Caco-2 (cell line): ENCODE data around the gene NSMF. TPM values are rescaled to one million over a fixed set of nuclear protein-coding genes. Genes with fewer than 3 reads are reported as not detected.
"Not testable (repeated sequence)": the region's sequence is repeated elsewhere in the genome, so short reads cannot be mapped to it uniquely, and the experiment has no call there.

Experiments used
- BruUV-seq: library from RNA; stranded (reverse); fragments of 400-500 nt; replicated peaks from 2 replicates; lab custom pipeline; 2021; lab: Mats Ljungman, UMichigan
- CTCF ChIA-PET: fragments of 300-600 bp; sonication (Branson Sonifier 250); formaldehyde crosslinking; loops from one replicate; lab custom pipeline; 2022; ENCODE audit warnings: antibody characterized with exemption; lab: Charles Lee
- POLR2A ChIA-PET: fragments of 300-600 bp; sonication (Branson Sonifier 250); formaldehyde crosslinking; loops from one replicate; lab custom pipeline; 2022; ENCODE audit warnings: antibody characterized with exemption; lab: Charles Lee
- DNase-seq, 2 experiments: peaks; one replicate each; pipeline versions ENCODE4 v3.0.0 to v3.0.0-alpha.2; 2020 to 2022
- H3K27me3 ChIP-seq: replicated peaks from 2 replicates; pipeline ENCODE4 v1.6.0; 2011; ENCODE audit warnings: low read length; ENCODE audit not compliant: control insufficient read depth, insufficient read depth
- H3K36me3 ChIP-seq: 2 replicates; pipeline ENCODE4 v1.5.1; 2011; ENCODE audit warnings: low read length; ENCODE audit not compliant: control insufficient read depth, insufficient read depth
- H3K4me1 ChIP-seq: fragments of 250-450 bp; sonication (Bioruptor Pico); 2 replicates; pipeline ENCODE4 v1.5.1; 2020; ENCODE audit warnings: mild to moderate bottlenecking
- H3K4me3 ChIP-seq: 2 replicates; pipeline ENCODE4 v1.5.1; 2011; ENCODE audit warnings: low read depth, mild to moderate bottlenecking, control low read depth, low read length
- H3K9me3 ChIP-seq: fragments of 250-450 bp; sonication (Bioruptor Pico); 2 replicates; pipeline ENCODE4 v1.5.1; 2020; ENCODE audit warnings: mild to moderate bottlenecking, moderate library complexity
- H3K27ac Mint-ChIP-seq: one replicate; pipeline ENCODE4 v1.8.0; 2022; ENCODE audit warnings: mixed read lengths; ENCODE audit not compliant: unreplicated experiment
- H3K27me3 Mint-ChIP-seq: one replicate; pipeline ENCODE4 v1.8.0; 2022; ENCODE audit warnings: mixed read lengths; ENCODE audit not compliant: insufficient read depth, unreplicated experiment
- H3K36me3 Mint-ChIP-seq: one replicate; pipeline ENCODE4 v1.8.0; 2022; ENCODE audit warnings: mild to moderate bottlenecking, mixed read lengths; ENCODE audit not compliant: insufficient read depth, unreplicated experiment
- H3K4me1 Mint-ChIP-seq: one replicate; pipeline ENCODE4 v1.8.0; 2022; ENCODE audit warnings: low read depth, mixed read lengths; ENCODE audit not compliant: unreplicated experiment
- H3K4me3 Mint-ChIP-seq: one replicate; pipeline ENCODE4 v1.8.0; 2022; ENCODE audit warnings: mild to moderate bottlenecking, moderate library complexity, mixed read lengths; ENCODE audit not compliant: unreplicated experiment
- H3K9me3 Mint-ChIP-seq: one replicate; pipeline ENCODE4 v1.8.0; 2022; ENCODE audit warnings: mixed read lengths; ENCODE audit not compliant: unreplicated experiment
- intact Hi-C: fragments of 100-400 bp; cut with micrococcal nuclease; formaldehyde crosslinking; loops from one replicate; pipeline ENCODE4 v1.10.0; 2022; ENCODE audit not compliant: unreplicated experiment
- total RNA-seq: library from RNA; stranded (reverse); gene quantifications from 2 replicates; pipeline ENCODE4 v1.2.3, GENCODE V29; 2022
- TF ChIP-seq, protein P1 (sequence below), 2 experiments: fragments of 200-600 bp in 1 of 2; IDR thresholded peaks; 1 replicate in 1 of 2; 2 replicates in 1 of 2; pipeline versions ENCODE4 v1.5.1 to v1.8.0; 2011 to 2022; ENCODE audit warnings: antibody characterized with exemption in 1 of 2, control low read depth in 1 of 2, inconsistent platforms in 1 of 2, low read depth in 1 of 2, low read length in 1 of 2, mild to moderate bottlenecking in 1 of 2, moderate library complexity in 1 of 2; ENCODE audit not compliant: insufficient read depth in 1 of 2, severe bottlenecking in 1 of 2, unreplicated experiment in 1 of 2

NSMF gene
- total RNA-seq, 1 experiment from 2014 or later = 67.6 TPM

GRCh38 chr9:137450539-137451222 lies 8.5 kb downstream of the NSMF start:
- H3K9me3 ChIP-seq, DNase-seq, intact Hi-C loops, H3K27me3 Mint-ChIP-seq, H3K4me1 ChIP-seq, H3K4me3 Mint-ChIP-seq, POLR2A ChIA-PET, H3K9me3 Mint-ChIP-seq, H3K4me1 Mint-ChIP-seq, H3K27ac Mint-ChIP-seq, BruUV-seq, H3K36me3 ChIP-seq, H3K27me3 ChIP-seq, H3K4me3 ChIP-seq, CTCF ChIA-PET: not testable (repeated sequence)
- peaks cover 52% of the 10 kb centered on the region for H3K36me3 Mint-ChIP-seq

DNA sequence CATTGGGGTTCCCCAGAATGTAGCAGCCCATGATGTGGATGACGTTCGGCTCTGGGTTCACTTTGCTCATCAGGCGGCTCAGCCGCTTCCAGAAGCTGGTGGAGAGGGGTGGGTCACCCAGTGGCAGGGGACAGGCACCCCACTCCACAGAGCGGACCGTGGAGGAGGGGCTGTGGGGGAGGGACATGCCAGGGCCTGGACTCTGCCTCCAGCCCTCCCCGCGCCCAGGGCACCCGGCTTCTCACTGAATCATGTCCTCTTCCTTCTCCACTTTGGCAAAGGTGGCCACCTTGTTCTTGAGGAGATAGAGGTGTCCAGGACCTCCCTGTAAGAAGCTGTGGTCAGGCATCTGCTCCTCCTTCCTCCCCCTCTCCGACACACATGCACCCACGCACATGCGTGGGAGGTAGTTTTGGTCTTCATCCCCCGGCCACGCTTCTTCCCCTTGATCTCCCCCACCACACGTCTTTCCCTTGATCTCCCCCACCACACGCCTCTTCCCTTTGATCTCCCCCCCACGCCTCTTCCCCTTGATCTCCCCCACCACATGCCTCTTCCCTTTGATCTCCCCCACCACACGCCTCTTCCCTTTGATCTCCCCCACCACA lies 9.1 kb downstream of the NSMF start:
- H3K4me1 ChIP-seq = peaks cover 15% of the 10 kb centered on the region
- ChIA-PET POLR2A (no interaction called here), CTCF (no interaction called here)
- no peak for DNase-seq
- no TSS peak for BruUV-seq
- Mint-ChIP-seq H3K9me3 (no peaks in the 10 kb centered on the region), H3K36me3 (peaks cover 49% of the 10 kb centered on the region), H3K4me1 (peaks cover 14% of the 10 kb centered on the region), H3K27me3 (no peaks in the 10 kb centered on the region), H3K4me3 (no peak overlapping the region), H3K27ac (no peak overlapping the region)
- intact Hi-C loops = loop anchor here (10.0 kb wide), 1 partner anchor 145 kb away; the partner anchor contains the start of gene ZMYND19
- H3K36me3 ChIP-seq = peaks cover 6% of the 10 kb centered on the region
- H3K9me3 ChIP-seq = no peaks in the 10 kb centered on the region; the same call in 1 of the 2 replicates
- no peak overlapping the region for H3K4me3 ChIP-seq
- no peaks in the 10 kb centered on the region for H3K27me3 ChIP-seq
- TF ChIP-seq, protein P1, sequence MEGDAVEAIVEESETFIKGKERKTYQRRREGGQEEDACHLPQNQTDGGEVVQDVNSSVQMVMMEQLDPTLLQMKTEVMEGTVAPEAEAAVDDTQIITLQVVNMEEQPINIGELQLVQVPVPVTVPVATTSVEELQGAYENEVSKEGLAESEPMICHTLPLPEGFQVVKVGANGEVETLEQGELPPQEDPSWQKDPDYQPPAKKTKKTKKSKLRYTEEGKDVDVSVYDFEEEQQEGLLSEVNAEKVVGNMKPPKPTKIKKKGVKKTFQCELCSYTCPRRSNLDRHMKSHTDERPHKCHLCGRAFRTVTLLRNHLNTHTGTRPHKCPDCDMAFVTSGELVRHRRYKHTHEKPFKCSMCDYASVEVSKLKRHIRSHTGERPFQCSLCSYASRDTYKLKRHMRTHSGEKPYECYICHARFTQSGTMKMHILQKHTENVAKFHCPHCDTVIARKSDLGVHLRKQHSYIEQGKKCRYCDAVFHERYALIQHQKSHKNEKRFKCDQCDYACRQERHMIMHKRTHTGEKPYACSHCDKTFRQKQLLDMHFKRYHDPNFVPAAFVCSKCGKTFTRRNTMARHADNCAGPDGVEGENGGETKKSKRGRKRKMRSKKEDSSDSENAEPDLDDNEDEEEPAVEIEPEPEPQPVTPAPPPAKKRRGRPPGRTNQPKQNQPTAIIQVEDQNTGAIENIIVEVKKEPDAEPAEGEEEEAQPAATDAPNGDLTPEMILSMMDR (IDR thresholded peaks at IDR 0.05; ENCODE audit: insufficient read depth in 1 of 2, low read depth in 1 of 2, low read length in 1 of 2, severe bottlenecking in 1 of 2, unreplicated experiment in 1 of 2) = no peak

DNA sequence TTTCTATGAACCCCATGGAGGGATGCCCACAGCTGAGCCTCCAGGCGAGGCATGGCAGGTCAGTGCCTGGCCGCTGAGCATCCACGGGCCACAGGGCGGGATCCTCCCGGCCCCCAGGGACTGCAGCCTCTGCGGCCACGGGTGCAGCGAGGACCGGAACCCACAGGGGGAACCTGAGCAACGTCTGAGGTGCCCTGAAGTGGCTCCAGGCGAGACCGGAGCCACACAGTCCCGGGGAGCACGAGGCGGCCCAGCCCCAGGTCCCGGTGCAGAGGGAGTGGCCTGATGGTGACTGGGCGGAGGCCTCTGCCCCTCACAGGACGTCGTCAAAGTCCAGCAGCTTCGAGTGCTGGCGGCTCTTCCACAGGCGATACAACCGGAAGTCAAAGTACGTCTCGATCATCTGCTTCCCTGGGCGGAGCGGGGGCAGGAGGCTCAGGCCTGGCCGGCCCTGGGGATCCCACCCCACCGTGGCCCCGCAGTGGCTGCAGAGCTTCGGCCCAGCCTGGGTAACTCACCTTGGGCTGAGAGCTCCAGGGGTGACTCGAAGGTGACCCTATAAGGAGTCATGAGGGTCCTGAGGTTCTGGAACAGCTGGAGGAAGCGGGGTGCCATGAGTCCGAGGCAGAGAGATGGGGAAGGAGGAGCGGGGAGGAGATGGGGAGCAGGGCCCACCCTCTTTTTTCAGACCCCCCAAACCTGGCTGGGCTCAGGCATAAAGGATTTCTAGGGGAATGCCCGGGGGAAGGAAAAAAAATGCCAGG lies 9.9 kb downstream of the NSMF start:
- TF ChIP-seq, protein P1 (IDR thresholded peaks at IDR 0.05; ENCODE audit: insufficient read depth in 1 of 2, low read depth in 1 of 2, low read length in 1 of 2, severe bottlenecking in 1 of 2, unreplicated experiment in 1 of 2) = no peak
- H3K36me3 ChIP-seq = peaks cover 3% of the 10 kb centered on the region; the same call in 1 of the 2 replicates
- BruUV-seq = no TSS peak
- no peak overlapping the region for H3K4me3 ChIP-seq
- CTCF ChIA-PET = no interaction called here
- Mint-ChIP-seq H3K4me1 (peaks cover 14% of the 10 kb centered on the region), H3K4me3 (no peak overlapping the region), H3K27ac (no peak overlapping the region), H3K27me3 (no peaks in the 10 kb centered on the region), H3K36me3 (peaks cover 41% of the 10 kb centered on the region), H3K9me3 (no peaks in the 10 kb centered on the region)
- POLR2A ChIA-PET = no interaction called here
- no peak for DNase-seq
- no peaks in the 10 kb centered on the region; the same call in 1 of the 2 replicates for H3K9me3 ChIP-seq
- no peaks in the 10 kb centered on the region for H3K27me3 ChIP-seq
- peaks cover 10% of the 10 kb centered on the region for H3K4me1 ChIP-seq
- intact Hi-C loops = loop anchor here (10.0 kb wide), 1 partner anchor 146 kb away; the partner anchor contains the start of gene ZMYND19
